RKO (cell line): Measurements from ENCODE around the gene RRAD.

Experiments
- DNase-seq: peaks from one replicate; pipeline ENCODE4 v3.0.0-alpha.2; 2016; ENCODE audit warnings: low spot score

The RRAD gene

GRCh38 chr16:66917741-66918140 is 7.6 kb downstream of the RRAD start:
- no peak for DNase-seq

GRCh38 chr16:66916518-66916917 is 8.8 kb downstream of the RRAD start:
- no peak for DNase-seq

GRCh38 chr16:66915041-66915440 is 10.3 kb downstream of the RRAD start:
- DNase-seq: no peak

- DNase-seq: no peak
These were observed 10.8 kb downstream of the RRAD start for GRCh38 chr16:66914541-66914940.

GRCh38 chr16:66913711-66914110 is 11.6 kb downstream of the RRAD start:
- DNase-seq: no peak

GRCh38 chr16:66913081-66913480 is 12.3 kb downstream of the RRAD start:
- DNase-seq: no peak

GRCh38 chr16:66911801-66912200 is 13.5 kb downstream of the RRAD start:
- no peak for DNase-seq

GRCh38 chr16:66911112-66911511 is 14.2 kb downstream of the RRAD start:
- DNase-seq: no peak

- DNase-seq: no peak
These were observed 15.0 kb downstream of the RRAD start for GRCh38 chr16:66910175-66910940.

GRCh38 chr16:66908762-66909559 is 16.4 kb downstream of the RRAD start:
- DNase-seq: no peak

GRCh38 chr16:66908116-66908515 is 17.2 kb downstream of the RRAD start:
- no peak for DNase-seq

- DNase-seq: no peak
These were observed 18.2 kb downstream of the RRAD start for GRCh38 chr16:66906916-66907836.

GRCh38 chr16:66905633-66906539 is 19.4 kb downstream of the RRAD start:
- DNase-seq: no peak

GRCh38 chr16:66904846-66905632 is 20.3 kb downstream of the RRAD start:
- DNase-seq: no peak

- DNase-seq: no peak
These were observed 20.9 kb downstream of the RRAD start for GRCh38 chr16:66904428-66904845.

- DNase-seq: no peak
These were observed 21.5 kb downstream of the RRAD start for GRCh38 chr16:66903544-66904427.

- no peak for DNase-seq
These were observed 22.4 kb downstream of the RRAD start for GRCh38 chr16:66902648-66903543.

GRCh38 chr16:66901626-66902025 is 23.7 kb downstream of the RRAD start:
- DNase-seq: no peak
